Kidney epithelial cell (primary cell): Measurements from ENCODE around the gene MAD1L1. TPM values are rescaled to one million over a fixed set of nuclear protein-coding genes. Genes with fewer than 3 reads are reported as not detected.

Source experiments
- DNase-seq: peaks from one replicate; pipeline ENCODE4 v3.0.0-alpha.2; 2010; ENCODE audit warnings: low read depth
- H3K27me3 ChIP-seq: 2 replicates; pipeline ENCODE4 v1.6.0; 2011; ENCODE audit warnings: low read length; ENCODE audit not compliant: control insufficient read depth, insufficient read depth
- H3K36me3 ChIP-seq: 2 replicates; pipeline ENCODE4 v1.5.1; 2011; ENCODE audit warnings: low read length; ENCODE audit not compliant: control insufficient read depth, insufficient read depth
- H3K4me3 ChIP-seq: 2 replicates; pipeline ENCODE4 v1.5.1; 2011; ENCODE audit warnings: low read depth, mild to moderate bottlenecking, control low read depth, low read length
- CTCF ChIP-seq: IDR thresholded peaks from 2 replicates; pipeline ENCODE4 v1.5.1; 2011; ENCODE audit warnings: mild to moderate bottlenecking, moderate library complexity, low read length, control low read depth, inconsistent platforms; ENCODE audit not compliant: insufficient read depth, poor library complexity, severe bottlenecking
- total RNA-seq: library from RNA; depleted of rRNA; stranded (reverse); fragments of >200 nt; gene quantifications from 2 replicates; pipeline ENCODE4 v1.2.3, GENCODE V29; 2015

MAD1L1 gene
- total RNA-seq, 1 donor from 2014 or later, result 61.2 TPM

DNA sequence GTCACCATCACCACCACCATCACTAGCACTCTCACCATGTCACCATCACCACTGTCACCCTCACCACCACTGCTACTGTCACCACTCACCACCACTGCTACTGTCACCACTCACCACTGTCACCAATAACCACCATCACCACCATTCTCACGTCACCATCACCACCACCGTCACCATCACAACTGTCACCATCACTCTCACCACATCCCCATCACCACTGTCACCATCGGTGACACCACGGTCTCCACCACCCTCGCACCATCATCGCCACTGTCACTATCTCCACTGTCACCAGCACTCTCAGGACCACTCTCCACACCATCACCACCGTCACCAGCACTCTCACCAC lies 130.4 kb downstream of the MAD1L1 start:
- TF ChIP-seq CTCF, result no peak
- H3K27me3 ChIP-seq, result no peaks in the 10 kb centered on the region
- no peak for DNase-seq
- no peak overlapping the region for H3K4me3 ChIP-seq
- H3K36me3 ChIP-seq, result no peaks in the 10 kb centered on the region

DNA sequence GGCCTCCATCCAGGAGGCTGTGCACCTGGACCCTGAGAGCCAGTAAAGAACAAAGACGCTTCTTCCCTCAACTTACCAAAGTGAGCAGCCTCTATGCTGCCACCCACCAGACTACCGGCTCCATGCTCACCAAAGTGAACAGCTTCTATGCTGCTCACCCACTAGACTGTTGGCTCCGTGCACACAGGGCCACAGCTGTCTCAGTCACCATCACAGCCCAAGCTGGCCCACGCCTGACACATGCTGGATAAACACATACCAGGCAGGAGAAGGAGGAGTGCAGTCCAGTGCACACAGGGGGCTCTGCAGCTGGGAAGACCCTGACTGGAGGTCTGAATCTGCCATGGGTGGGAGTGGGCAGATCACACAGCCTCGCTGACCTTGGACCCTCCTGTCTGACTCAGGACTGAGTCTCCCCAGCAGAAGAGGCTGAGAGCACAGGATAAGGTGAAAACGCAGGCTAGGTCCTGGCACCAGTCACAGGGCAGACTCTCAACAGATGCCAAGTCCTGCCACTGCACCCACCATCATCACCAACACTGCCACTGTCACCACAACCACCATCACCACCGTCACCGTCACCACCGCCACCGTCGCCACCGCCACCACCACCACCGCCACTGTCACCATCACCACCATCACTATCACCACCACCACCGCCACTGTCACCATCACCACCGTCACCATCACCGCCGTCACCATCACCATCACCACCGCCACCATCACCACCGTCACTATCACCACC lies 130.9 kb downstream of the MAD1L1 start:
- no peaks in the 10 kb centered on the region for H3K27me3 ChIP-seq
- TF ChIP-seq CTCF, result no peak
- DNase-seq, result no peak
- no peaks in the 10 kb centered on the region for H3K36me3 ChIP-seq
- no peak overlapping the region for H3K4me3 ChIP-seq

DNA sequence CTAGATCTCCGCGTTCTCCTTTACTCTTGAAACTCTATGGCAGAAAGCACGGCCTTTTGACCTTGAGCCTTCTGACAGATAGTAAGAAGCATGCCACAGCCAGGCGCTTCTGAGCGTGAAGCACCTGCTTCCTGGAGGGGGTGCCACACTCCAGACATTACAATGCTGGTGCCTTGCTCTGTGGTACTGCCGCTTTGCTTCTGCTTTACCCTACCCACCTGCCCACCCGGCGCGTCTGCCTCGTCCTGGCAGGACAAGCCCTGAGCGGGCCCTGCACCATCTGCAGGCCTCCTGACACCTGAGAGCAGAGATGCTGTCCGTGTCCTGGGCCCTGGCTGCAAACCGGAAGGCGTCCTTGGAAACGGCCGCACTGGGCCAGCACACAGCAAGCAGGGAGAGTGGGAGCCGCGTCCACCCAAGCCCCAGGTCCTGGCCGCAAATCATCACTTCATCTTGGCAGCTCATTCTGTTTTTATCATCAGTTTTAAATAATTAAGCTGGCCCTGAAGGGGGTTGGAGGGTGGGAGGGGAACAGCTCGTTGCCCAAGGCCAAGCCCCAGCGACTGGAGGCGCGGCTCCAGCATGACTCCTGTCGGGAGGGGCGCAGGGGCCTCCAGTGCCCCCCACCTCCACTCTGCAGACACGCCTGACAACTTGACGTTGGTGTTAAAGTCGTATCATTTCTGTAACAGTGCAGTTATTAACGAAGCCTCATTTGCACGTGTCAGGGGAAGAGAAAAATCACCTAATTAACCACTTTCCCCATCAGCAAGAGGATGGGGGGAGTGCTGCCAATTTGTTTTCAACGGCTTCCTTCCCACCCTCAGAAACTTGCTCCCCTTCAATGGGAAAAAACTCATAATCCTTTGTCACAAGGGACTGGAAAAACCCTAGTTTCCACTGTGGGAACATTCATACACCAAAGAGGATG lies 132.2 kb downstream of the MAD1L1 start:
- no peak for TF ChIP-seq CTCF
- Histone ChIP-seq H3K27me3 (no peaks in the 10 kb centered on the region), H3K36me3 (no peaks in the 10 kb centered on the region), H3K4me3 (no peak overlapping the region)
- no peak for DNase-seq

DNA sequence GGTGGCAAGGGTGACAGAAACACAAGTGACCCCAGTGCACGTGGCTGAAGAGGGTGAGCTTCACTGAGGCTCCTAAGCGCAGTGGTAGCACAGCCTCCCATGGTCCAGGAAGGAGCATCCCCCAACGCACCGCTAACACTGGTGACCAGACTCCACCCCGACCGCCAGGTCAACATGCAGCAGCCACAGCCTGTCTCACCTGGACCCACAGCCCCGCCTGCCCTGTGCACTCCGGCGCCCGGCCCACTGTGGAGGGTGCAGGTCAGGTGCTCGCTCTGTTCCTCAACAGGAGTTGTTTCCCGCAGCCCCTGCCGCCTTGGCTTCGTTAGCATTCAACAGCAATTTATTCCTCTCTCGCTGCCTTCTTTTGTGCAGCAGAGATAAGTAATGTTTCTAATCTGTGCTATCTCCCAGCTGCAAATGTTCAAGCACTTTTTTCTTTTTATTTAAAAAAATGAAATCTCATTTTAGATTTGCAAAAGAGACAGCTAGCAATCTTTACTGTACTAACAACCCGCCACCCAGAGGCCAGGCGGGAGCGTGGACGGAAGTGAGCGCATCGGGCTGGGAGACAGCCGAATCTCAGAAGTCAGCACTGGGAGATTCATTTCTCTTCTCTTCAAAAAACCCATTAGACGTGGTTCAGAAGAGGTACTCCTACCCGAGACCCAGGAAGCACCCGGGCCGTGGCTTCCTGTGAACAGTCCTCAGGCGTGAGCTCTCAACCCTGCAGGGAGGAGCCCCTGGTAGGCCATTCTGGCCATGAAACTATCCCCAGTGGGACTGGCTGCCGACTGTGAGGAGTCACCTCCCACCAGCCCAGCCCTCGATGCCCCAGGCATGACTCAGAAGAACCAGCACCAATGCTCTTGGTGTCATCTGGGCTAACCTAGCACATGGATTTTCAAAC lies 133.4 kb downstream of the MAD1L1 start:
- no peaks in the 10 kb centered on the region for H3K36me3 ChIP-seq
- H3K4me3 ChIP-seq, result no peak overlapping the region
- DNase-seq, result no peak
- no peak for TF ChIP-seq CTCF
- H3K27me3 ChIP-seq, result no peaks in the 10 kb centered on the region

- H3K36me3 ChIP-seq, result no peaks in the 10 kb centered on the region
- TF ChIP-seq CTCF, result no peak
- DNase-seq, result no peak
- H3K4me3 ChIP-seq, result no peak overlapping the region
- H3K27me3 ChIP-seq, result no peaks in the 10 kb centered on the region
These were observed 134.2 kb downstream of the MAD1L1 start for GRCh38 chr7:2098496-2098895.
